GM19025 (cell line): ENCODE measurements around the gene HOMEZ.
"Not testable (repeated sequence)": the region's sequence is repeated elsewhere in the genome, so short reads cannot be mapped to it uniquely, and the experiment has no call there.

Source experiments
- ATAC-seq: cut with Tn5 transposase; IDR thresholded peaks from one replicate; pipeline ENCODE4 v1.9.1; 2021; ENCODE audit warnings: mild to moderate bottlenecking, low read depth, moderate library complexity; ENCODE audit not compliant: unreplicated experiment

Gene HOMEZ, protein sequence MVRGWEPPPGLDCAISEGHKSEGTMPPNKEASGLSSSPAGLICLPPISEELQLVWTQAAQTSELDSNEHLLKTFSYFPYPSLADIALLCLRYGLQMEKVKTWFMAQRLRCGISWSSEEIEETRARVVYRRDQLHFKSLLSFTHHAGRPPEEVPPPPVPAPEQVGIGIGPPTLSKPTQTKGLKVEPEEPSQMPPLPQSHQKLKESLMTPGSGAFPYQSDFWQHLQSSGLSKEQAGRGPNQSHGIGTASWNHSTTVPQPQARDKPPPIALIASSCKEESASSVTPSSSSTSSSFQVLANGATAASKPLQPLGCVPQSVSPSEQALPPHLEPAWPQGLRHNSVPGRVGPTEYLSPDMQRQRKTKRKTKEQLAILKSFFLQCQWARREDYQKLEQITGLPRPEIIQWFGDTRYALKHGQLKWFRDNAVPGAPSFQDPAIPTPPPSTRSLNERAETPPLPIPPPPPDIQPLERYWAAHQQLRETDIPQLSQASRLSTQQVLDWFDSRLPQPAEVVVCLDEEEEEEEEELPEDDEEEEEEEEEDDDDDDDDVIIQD

DNA sequence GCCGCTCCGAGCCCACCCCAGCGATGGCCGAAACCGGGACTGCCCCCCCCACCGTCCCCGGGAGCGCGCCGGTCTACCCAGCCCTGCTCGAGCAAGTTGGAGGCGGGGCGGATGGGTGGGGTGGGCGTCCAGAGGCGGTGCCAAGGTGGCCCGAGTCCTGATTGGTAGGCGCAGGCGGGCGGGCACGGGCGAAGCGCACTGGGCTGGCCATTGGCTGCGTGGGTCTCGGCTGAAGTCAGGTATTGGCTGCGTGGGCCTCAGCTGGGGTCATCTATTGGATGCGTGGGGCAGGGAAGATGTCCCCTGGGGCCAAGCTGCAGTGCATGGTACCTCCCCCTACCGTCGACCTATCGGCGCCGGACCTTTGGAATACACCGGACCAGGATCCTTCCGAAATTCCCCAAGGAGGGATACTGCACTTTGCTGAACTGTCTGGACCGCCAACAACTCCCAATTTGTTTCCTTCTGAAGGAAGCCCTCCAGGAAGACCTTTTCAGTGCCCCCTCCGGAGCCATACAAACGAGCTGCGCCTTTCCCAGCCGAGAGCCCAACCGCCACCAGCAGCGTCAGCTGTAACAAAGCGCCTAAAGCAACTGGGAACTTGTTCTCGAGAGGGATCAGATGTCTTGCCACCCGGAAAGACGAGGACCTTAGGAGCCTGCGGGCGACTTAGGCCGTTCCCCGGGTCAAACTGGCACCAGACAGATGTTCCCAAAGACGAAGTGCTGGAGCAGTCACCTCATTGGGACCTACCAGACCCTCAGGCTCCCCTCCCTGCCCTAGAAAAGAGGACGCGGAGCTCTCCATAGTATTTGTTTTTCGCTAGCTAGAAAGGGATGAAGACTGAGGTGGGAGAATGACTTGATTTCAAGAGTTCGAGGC is at the start of gene HOMEZ:
TSS of gene HOMEZ (minus strand) at position 113 of the 882 bp plus-strand sequence. CDS start 180 bp downstream, outside the sequence.
- ATAC-seq: peak; percentile 97

DNA sequence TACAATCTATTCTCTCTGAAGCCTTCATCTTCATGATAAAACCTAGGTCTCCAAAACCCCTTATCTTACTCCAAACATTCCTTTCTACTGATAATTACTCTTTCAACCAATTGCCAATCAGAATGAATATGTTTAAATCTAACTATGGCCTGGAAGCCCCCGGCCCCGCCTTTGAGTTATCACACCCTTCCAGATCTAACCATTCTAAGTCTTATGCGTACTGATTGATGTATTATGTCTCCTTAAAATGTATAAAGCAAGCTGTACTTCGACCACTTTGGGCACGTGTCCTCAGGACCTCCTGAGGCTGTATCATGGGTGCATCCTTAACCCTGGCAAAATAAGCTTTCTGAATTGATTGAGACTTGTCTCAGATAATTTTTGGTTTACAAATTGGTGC is 49.7 kb upstream of the HOMEZ start:
- ATAC-seq: no peak

- no peak for ATAC-seq
These were observed 42.2 kb upstream of the HOMEZ start for GRCh38 chr14:23327947-23328744.

DNA sequence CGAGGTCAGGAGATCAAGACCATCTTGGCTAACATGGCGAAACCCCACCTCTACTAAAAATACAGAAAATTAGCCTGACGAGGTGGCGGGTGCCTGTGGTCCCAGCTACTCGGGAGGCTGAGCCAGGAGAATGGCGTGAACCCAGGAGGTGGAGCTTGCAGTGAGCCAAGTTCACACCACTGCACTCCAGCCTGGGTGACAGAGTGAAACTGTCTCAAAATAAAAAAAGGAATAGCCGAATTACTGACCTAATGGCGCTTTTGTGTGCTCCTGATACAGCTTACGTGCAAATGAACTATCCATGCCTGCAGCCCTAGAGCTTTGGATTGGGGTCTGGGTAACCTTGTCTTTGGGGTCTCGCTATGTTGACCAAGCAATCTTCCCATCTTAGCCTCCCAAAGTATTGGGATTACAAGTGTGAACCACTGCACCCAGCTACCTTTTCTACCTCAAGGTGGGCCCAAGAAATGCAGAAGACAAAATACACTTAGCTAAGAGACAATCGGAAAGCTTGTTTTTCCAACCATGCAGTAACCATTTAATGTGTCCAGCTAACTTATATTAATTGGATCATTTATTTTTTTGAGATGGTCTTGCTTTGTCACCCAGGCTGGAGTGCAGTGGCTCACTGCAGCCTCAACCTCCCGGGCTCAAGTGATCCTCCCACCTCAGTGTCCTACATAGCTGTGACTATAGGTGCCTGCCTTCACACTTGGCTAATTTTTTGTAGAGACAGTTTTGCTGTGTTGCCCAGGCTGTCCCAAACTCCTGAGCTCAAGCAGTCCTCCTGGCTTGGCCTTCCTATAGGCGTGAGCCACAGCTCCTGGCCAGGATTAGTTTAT is 40.8 kb upstream of the HOMEZ start:
- ATAC-seq: no peak

DNA sequence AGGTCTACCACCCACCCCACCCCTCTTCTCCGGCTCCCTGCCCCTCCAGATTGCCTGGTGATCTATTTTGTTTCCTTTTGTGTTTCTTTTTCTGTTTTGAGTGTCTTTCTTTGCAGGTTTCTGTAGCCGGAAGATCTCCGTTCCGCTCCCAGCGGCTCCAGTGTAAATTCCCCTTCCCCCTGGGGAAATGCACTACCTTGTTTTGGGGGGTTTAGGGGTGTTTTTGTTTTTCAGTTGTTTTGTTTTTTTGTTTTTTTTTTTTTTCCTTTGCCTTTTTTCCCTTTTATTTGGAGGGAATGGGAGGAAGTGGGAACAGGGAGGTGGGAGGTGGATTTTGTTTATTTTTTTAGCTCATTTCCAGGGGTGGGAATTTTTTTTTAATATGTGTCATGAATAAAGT is 39.8 kb upstream of the HOMEZ start:
- not testable (repeated sequence) for ATAC-seq

DNA sequence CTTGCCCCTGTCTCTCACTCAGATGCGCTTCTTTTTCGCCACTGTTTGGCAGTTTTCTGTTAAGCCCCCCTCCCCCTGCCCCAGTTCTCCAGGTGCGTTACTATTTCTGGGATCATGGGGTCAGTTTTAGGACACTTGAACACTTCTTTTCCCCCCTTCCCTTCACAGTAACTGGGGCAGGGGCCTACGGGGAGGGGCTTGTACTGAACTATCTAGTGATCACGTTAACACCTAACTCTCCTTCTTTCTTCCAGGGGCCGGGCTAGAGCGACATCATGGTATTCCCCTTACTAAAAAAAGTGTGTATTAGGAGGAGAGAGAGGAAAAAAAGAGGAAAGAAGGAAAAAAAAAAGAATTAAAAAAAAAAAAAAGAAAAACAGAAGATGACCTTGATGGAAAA is 39.1 kb upstream of the HOMEZ start:
- no peak for ATAC-seq

- ATAC-seq: no peak
These were observed 38.5 kb upstream of the HOMEZ start for GRCh38 chr14:23324455-23324846.

DNA sequence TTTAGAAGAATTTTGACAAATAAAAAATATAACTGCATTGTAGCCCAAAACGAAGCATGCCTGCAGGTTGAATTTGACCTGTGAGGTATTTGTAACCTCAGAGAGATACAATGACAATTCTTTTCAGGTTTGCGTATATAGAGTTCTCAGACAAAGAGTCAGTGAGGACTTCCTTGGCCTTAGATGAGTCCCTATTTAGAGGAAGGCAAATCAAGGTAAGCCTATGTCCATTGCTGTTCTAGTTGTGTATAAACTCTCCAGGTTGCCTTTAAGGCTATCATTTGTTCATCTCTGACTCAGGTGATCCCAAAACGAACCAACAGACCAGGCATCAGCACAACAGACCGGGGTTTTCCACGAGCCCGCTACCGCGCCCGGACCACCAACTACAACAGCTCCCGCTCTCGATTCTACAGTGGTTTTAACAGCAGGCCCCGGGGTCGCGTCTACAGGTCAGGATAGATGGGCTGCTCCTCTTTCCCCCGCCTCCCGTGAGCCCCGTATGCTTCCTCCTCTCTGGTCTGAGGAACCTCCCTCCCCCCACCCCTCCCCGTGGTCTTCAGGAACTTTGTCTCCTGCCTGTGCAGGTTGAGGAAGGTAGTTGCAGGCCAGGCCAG is 38.0 kb upstream of the HOMEZ start:
- no peak for ATAC-seq

- ATAC-seq: no peak
These were observed 36.9 kb upstream of the HOMEZ start for GRCh38 chr14:23322568-23323517.

GRCh38 chr14:23321572-23322547 is 35.9 kb upstream of the HOMEZ start:
- peak; percentile 2 for ATAC-seq

- peak; percentile 86 for ATAC-seq
These were observed 34.9 kb upstream of the HOMEZ start, which contains the start of gene PABPN1 for GRCh38 chr14:23320584-23321571. TSS of gene PABPN1 (plus strand) at chr14:23321457. CDS start at chr14:23321470, 13 bp downstream.

- ATAC-seq: no peak
These were observed 34.0 kb upstream of the HOMEZ start for GRCh38 chr14:23319746-23320583.

GRCh38 chr14:23316300-23316699 is 30.4 kb upstream of the HOMEZ start:
- ATAC-seq: no peak

- ATAC-seq: no peak
These were observed 24.6 kb upstream of the HOMEZ start for GRCh38 chr14:23310546-23310945.
